ENCODE data around the gene AHI1.
A peak's percentile ranks its signal among the peaks of the same experiment; 100 is the strongest.

AHI1 gene

GRCh38 chr6:135497412-135498184, at the start of gene AHI1:
TSS of gene AHI1 (minus strand) at chr6:135497740. CDS start at chr6:135492237, 5,503 bp downstream.
- DNase-seq: peak; percentile 95 to 97 (median 95)

GRCh38 chr6:135546680-135547418, 49.3 kb upstream of the AHI1 start:
- no peak for DNase-seq

DNA sequence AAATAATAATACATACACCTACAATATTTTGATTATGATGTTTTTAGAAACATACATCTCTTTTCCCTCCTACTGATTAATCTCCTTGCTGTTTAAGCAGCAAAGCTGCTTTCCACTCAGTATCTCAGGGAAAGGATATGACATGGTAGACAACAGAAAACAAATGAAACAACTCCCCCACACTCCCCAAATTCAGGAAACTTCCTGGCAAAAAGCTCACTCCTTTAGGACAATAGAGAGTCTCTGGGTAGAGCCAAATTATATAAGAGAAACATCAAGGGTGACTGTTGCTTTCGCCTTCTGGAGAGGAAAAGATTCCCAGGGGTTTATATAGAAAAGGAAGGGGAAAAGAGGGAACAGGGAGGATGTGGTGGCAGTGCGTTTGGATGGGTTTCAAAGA, 48.7 kb upstream of the AHI1 start:
- no peak for DNase-seq

DNA sequence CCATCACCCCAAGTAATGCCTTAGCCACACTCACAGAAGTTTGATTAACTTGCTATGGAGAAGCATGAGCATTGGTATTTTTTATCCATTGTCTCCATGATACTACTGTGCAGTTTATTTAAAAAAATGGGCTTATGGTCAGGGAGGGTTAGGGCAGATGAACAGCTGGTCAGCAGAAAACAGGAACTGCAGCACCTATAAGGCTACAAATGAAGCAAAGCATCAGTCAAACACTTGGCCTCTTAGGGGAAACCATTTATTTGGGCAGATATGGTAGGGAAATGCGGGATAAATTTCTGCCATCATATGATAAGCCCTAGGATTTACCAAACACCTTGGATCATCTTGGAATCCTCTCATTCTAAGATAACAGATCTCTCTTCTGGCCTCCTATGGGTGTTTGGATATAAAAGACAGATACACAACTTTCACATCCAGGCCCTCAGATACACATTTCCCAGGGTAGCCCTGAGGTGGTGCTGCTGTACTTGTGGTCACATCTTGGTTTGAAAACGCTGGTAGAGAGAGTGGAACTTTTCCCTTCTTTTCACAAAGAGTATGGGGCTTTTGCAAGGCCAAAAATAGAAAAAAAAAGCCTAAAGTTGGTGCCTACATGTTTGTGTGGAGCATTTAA, 42.8 kb upstream of the AHI1 start:
- no peak for DNase-seq

DNA sequence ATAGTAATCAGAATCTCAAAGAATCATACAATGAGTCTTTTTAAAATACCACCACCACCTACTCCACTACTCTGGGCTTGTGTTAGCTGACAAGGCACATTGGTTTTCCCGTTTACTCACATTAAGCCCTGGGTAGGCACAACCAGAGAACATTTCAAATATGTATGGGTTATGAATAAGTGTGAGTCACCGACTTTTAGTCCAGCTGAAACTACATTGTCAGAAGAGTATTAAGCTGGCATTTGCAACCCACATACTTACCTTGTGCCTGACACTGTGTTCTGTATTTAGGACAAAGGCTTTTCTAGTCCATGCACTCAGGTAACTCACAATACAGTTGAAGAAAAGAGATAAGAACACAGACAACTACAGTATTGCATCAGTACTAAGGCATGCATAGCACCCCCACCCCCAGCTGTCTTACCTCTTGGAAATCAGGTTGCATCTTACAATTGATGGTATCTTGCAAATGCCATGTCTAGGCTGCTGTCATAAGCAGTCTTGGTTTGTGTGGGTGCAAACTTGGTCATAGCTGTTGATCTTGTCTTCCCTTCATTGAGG, 40.3 kb upstream of the AHI1 start:
- peak; percentile 15 to 54 (median 51) for DNase-seq

DNA sequence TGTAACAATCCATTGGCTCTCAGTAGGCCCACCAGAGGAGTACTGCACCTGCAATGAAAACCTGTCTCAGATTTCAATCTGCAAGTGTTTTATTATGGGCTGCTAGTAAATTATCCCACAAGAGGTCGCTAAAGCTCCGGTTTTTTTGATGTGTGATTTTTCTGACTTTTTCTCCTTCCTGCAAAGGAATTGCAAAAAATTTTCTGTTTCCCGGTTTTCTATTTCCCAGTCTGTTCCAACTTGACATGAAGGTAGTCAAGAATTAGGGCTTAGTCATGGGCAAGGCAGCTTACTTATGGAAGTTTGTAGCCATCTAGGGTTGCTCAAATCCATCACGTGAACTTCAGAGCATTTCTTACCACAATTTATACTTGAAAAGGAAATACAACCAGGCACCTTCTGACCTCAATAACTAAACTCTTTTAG, 38.5 kb upstream of the AHI1 start:
- peak; percentile 53 to 62 (median 61) for DNase-seq

DNA sequence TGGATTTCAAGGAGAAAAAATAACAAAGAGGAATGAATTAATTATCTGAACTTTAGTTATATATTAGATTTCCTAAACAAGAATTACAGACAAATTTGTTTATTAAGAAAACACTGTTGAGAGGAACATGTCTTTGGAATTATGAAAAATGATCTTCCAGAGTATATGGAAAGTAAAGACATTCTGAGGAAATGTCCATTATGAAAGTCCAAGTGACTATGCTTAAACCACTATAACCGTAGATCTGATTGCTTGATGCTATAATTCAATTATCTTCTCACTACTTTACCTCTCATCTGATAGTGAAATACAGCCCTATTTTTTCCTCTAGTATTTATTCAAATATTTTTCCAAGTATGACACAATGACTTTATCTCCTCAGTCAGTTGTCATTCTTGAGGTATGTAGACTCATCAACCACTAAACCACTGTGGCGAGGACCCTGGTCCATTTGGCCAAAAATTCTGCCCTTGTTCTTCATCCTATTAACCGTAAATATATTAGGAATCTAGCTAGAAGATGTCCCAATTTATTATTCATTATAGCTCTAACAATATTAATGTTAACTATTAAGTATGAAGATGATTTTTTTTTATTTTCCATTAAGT, 37.3 kb upstream of the AHI1 start:
- no peak for DNase-seq

DNA sequence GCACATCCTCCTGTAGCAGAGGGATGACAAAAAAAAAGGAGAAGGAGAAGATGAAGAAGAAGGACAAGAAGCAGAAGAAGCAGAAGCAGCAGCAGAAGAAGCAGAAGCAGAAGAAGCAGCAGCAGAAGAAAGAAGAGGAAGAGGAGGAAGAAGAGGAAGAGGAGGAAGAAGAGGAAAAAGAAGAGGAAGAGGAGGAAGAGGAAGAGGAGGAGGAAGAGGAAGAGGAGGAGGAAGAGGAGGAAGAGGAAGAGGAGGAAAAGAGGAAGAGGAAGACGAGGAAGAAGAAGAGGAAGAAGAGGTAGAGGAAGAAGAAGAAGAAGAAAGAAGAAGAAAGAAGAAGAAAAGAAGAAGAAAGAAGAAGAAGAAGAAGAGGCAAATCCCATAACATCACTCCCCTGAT, 35.0 kb upstream of the AHI1 start:
- no peak for DNase-seq

GRCh38 chr6:135531954-135532490, 34.5 kb upstream of the AHI1 start:
- no peak for DNase-seq

DNA sequence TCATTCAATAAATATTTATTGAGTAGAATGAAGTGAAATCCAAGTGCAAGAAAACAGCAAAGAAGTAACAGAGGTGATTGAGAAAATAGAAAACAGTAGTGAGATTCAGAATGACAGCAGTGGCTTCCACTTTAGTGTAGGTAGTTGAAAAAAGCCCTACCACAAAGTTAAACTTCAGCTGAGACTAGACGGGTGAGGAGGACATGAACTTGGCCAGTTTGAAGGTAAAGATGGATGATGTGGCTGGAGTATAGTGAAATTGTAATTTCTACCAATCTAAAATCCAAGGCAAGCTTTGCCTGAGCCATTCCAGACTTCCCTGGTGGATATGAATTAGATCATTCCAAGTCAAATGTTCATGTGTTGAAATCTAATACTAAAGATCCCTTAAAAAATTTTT, 32.6 kb upstream of the AHI1 start:
- no peak for DNase-seq

DNA sequence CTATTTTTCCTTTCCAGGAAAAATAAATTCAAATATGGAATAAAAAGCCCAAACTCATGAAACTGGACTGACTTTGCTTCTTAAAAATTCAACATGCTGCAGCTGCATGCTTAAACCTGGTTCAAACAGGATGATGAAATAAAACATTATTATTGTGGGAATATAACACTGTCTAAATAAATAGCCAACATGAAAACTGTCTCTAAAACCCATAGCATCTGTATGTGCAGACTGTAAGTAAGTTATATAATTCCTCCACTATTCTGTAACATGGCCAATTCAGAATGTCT, 30.4 kb upstream of the AHI1 start:
- DNase-seq: no peak

GRCh38 chr6:135527116-135527959, 29.8 kb upstream of the AHI1 start:
- DNase-seq: no peak

DNA sequence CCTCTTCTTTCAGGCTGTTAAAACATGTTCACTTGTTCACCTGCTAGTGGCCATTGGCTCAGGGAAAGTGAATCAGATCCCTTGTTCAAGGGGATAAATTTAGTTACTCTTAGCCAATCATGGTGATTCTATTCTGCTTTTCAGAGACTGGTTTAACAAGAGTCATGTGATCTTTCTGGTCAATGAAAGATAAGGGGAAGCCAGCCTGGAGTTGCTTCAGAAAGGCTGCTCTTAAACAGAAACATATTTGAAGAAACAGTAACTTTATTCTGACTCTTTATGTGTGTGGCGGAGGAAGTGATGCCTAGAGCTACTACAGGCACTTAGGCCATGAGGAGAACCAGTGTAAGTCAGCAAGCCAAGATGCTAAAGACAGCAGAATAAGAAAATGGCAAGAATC, 28.1 kb upstream of the AHI1 start:
- peak; percentile 36 to 45 (median 40) for DNase-seq

DNA sequence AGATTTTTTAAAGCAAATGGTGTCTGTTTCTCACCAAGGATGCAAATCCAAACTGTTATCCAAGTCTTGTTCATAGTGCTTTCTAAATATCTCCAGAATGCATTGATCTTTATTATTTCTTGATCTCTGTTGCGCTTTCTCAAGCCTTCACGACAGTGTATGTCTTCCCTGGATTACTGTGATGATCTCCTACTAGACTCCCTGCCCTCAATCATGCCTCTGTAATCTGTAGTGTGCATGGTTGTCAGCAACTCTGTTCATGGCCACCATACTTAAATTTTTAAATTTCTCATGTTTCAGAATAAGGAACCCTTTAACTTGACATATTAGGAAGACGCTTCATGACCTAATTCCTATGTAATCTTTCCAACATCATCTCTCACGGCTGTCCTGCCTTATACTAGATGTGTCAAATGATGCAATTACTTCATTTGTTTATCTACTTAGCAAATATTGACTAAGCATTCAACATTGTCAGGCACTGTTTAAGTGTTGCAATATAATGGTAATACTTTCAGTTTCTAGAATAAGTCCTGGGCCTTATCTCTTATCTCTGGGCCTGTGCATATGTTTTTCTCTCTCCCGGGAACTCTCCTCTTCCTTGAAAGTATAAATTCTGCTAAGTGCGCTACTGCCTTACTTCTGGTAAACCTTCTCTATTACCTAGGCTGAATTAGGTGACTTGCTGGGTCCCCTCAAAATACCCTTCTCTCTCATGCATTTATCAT, 25.6 kb upstream of the AHI1 start:
- peak; percentile 12 to 66 (median 36) for DNase-seq

DNA sequence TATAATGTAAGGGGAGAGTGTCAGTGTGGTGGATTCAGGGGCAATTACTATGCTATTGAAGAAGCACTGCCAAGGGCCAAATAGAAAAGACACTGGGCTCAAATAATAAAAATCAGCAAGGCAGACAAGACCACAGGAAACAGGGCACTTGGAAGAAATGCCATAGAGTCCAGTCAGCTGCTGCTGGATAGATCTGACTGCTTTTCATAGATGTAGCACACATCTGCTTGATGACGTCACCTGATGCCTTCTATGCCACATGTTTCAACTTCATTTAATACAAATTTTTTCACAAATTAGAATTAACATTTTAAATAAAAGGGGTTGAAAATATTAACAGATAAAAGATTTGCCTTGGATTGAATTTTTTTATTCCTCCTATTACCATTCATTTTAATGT, 23.9 kb upstream of the AHI1 start:
- DNase-seq: no peak

DNA sequence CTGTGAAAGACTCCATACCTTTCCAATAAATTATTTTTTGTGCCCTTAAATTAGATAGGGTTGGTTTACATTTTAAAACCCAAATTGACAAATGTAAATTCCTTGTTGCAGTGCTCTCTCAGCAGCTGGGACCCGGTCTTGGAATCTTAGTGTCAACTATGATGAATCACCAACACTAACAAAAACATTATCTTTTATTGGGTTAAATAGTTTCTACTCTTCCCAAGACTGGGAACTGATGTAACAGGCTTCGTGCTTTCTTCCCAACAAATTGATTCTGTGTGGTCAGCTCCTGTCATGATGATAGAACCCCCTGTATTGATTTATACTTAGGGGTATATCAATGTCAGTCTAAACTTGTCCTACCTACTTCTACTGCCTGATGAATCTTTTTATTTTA, 23.2 kb upstream of the AHI1 start:
- DNase-seq: no peak

DNA sequence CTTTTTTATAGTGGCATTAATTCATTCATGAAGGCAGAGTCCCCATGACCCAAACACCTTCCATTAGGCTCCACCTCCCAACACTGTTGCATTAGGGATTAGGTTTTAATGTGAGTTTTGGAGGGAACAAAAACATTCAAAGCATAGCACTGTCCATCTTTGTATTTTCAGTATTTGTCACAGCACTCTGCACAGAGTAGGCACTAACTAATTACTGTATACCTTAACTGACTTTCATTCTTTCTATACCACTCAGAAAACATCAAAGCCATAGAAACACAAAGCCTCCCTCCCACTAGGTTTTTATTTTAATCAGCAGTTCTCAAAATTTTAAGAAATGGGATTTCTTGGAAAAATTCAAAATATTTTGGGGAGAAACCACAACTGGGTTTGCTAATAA, 21.8 kb upstream of the AHI1 start:
- DNase-seq: no peak

- DNase-seq: no peak
Measured at GRCh38 chr6:135517527-135517926, 20.0 kb upstream of the AHI1 start.

DNA sequence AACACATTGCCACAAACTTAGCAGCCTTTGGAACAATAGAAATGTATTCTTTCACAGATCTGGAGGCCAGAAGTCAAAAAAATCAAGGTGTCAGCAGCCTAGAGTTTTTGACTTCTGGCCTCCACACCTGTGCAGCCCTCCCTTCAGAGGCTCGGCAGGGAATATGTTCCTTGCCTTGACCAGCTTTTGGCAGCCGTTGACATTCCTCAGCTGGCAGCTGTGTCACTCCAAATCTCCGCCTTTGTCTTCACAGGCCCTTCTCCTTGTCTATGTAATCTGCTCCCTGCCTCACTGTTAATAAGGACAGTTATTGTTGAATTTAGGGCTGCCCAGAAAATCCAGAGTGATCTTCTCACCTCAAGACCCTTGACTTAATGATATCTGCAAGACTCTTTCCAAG, 17.2 kb upstream of the AHI1 start:
- no peak for DNase-seq

- DNase-seq: peak; percentile 24 to 60 (median 60)
Measured at GRCh38 chr6:135506270-135506997, 8.9 kb upstream of the AHI1 start.

DNA sequence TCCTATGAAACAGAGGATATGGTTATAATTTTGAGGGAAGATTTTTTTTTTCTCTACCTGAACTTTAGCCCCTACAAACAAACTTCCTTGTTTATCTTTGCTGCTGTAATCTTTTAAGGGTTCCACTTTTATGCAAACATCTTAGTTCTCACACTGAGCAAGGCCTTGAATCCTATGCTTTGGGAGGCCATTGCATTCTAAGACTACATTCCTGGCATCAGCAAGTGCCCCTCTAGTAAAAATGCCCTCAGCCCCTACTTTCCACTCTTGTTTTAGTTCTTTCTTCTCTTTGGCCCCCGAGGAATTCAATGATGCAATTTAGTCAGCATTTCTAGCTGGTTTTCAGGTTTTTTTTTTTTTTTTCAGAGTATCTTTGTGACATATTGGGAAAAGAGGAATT, 8.1 kb upstream of the AHI1 start:
- DNase-seq: no peak
